ENCODE results near the gene TRIM46. TPM values are rescaled to one million over a fixed set of nuclear protein-coding genes. Genes with fewer than 3 reads are reported as not detected.

Gene TRIM46
- total and polyA plus RNA-seq, 9 of the 15 experiments (the other 6 are each of a cell fraction or from before 2014, with no cell fraction given), result 0.05 to 0.60 (median 0.16) TPM; not detected in 3

DNA sequence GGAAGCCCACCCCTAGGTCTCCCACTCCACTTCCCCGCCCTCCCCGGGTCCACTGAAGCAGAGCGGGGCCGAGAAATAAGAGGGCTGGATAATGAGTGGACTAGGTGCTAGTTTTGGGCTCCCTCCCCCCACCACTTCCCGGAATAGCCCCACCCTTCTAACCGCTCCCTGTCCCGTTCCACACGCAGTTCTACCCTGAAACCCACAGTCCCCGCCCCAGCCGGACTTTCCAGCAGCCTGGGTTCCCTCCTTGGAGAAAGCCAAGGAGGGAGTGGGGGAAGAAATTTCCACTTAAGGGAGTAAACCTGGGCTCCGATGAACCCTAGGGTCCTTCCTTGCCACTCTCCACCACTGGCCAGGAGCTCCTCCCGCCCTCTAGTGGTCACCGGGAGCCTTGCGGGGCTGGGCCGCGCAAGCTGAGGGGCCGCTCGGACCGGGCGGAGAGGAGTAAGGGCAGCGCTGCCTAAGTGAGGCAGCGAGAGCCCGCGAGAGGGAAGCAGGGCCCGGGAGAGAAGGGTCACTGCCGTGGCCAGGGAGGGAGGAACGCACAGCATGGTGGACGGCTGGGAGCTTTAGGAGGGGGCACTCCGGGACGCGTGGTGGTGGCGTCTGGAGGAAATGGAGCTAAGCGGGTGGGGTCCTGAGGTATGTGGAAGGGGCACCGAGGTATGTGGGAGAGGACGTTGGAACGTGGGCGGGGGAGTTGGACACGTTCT, 19.8 kb downstream of the TRIM46 start (continued):
- peak; percentile 35; the same call in 1 of the 2 replicates for TF ChIP-seq ARID4B (CRISPR knock-in tag; IDR thresholded peaks at IDR 0.05)
- 0 out of 2 replicates have a peak, but pooled peaks have one; percentile 52 for TF ChIP-seq CREM (IDR thresholded peaks at IDR 0.05; ENCODE audit: low read depth)
- no peak for TF ChIP-seq ZNF354B (CRISPR knock-in tag; IDR thresholded peaks at IDR 0.05)
- peak; percentile 63; the same call in 1 of the 2 replicates for TF ChIP-seq PHF8 (IDR thresholded peaks at IDR 0.05; ENCODE audit: borderline replicate concordance, low read length)
- peak in 1 of 2 experiments; percentile 27; a peak in 2 of 4 replicates for TF ChIP-seq ZNF639 (CRISPR knock-in tag; conservative IDR thresholded peaks at IDR 0.05 in 1 of 2, IDR thresholded peaks at IDR 0.05 in 1 of 2)
- no peak for TF ChIP-seq FOXK1 (CRISPR knock-in tag; IDR thresholded peaks at IDR 0.05; ENCODE audit: borderline replicate concordance)
- 0 out of 2 replicates have a peak, but pooled peaks have one; percentile 6 for TF ChIP-seq ZNF766 (CRISPR knock-in tag; conservative IDR thresholded peaks at IDR 0.05)
- TF ChIP-seq, protein P1, sequence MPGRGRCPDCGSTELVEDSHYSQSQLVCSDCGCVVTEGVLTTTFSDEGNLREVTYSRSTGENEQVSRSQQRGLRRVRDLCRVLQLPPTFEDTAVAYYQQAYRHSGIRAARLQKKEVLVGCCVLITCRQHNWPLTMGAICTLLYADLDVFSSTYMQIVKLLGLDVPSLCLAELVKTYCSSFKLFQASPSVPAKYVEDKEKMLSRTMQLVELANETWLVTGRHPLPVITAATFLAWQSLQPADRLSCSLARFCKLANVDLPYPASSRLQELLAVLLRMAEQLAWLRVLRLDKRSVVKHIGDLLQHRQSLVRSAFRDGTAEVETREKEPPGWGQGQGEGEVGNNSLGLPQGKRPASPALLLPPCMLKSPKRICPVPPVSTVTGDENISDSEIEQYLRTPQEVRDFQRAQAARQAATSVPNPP (IDR thresholded peaks at IDR 0.05; ENCODE audit: borderline replicate concordance, insufficient read depth, insufficient read length), result no peak
- 0 out of 2 replicates have a peak, but pooled peaks have one; percentile 42 for TF ChIP-seq PHB (CRISPR knock-in tag; IDR thresholded peaks at IDR 0.05)
- peak; percentile 62 for TF ChIP-seq SMAD1 (IDR thresholded peaks at IDR 0.05; ENCODE audit: low read depth, low read length, partially characterized antibody)
- peak in 1 of 2 experiments; percentile 61; a peak in 2 of 4 replicates for TF ChIP-seq CSDE1 (IDR thresholded peaks at IDR 0.05)
- peak; percentile 39; the same call in 1 of the 2 replicates for TF ChIP-seq CBFB (CRISPR knock-in tag; IDR thresholded peaks at IDR 0.05)
- TF ChIP-seq ZNF79 (CRISPR knock-in tag; IDR thresholded peaks at IDR 0.05; ENCODE audit: low read depth), result no peak
- TF ChIP-seq, protein P2, sequence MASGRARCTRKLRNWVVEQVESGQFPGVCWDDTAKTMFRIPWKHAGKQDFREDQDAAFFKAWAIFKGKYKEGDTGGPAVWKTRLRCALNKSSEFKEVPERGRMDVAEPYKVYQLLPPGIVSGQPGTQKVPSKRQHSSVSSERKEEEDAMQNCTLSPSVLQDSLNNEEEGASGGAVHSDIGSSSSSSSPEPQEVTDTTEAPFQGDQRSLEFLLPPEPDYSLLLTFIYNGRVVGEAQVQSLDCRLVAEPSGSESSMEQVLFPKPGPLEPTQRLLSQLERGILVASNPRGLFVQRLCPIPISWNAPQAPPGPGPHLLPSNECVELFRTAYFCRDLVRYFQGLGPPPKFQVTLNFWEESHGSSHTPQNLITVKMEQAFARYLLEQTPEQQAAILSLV (tag; IDR thresholded peaks at IDR 0.05), result no peak
- TF ChIP-seq CAMTA2 (CRISPR knock-in tag; conservative IDR thresholded peaks at IDR 0.05), result 0 out of 2 replicates have a peak, but pooled peaks have one; percentile 20
- TF ChIP-seq ATF3 (IDR thresholded peaks at IDR 0.05), result no peak
- peak; percentile 43; the same call in 1 of the 2 replicates for TF ChIP-seq ATF3 (CRISPR knock-in tag; conservative IDR thresholded peaks at IDR 0.05)
